IMR-90 (cell line): ENCODE results near the gene CORO7. TPM values are rescaled to one million over a fixed set of nuclear protein-coding genes. Genes with fewer than 3 reads are reported as not detected.

Experiments
- ATAC-seq: fragments of 200-7000 bp; cut with Tn5 transposase; 2 replicates; pipeline ENCODE4 v1.9.1; 2020; ENCODE audit warnings: low read depth, mild to moderate bottlenecking, moderate library complexity
- BruUV-seq: library from RNA; stranded (reverse); fragments of 400-500 nt; replicated peaks from 2 replicates; lab custom pipeline; 2021; lab: Mats Ljungman, UMichigan
- CTCF ChIA-PET: fragments of 300-600 bp; formaldehyde crosslinking; extraction: SDS; loops from one replicate; lab custom pipeline; 2021; ENCODE audit warnings: antibody characterized with exemption; lab: Yijun Ruan, JAX
- POLR2A ChIA-PET: fragments of 300-600 bp; sonication (Branson Sonifier 250); formaldehyde crosslinking; loops from one replicate; lab custom pipeline; 2022; ENCODE audit warnings: antibody characterized with exemption; ENCODE audit not compliant: unreplicated experiment; lab: Charles Lee
- DNase-seq: peaks from one replicate; pipeline ENCODE4 v3.0.0; 2013
- H2AFZ ChIP-seq: replicated peaks from 2 replicates; pipeline ENCODE3; 2013; ENCODE audit warnings: low read length, mild to moderate bottlenecking; ENCODE audit not compliant: poor library complexity
- H2AK5ac ChIP-seq: 2 replicates; pipeline ENCODE4 v1.6.1; 2013; ENCODE audit warnings: low read depth, low read length, inconsistent platforms
- H2AK9ac ChIP-seq: replicated peaks from 2 replicates; pipeline ENCODE3; 2013; ENCODE audit warnings: mild to moderate bottlenecking, low read depth, low read length, moderate library complexity; ENCODE audit not compliant: poor library complexity
- H2BK120ac ChIP-seq: 2 replicates; pipeline ENCODE4 v1.6.1; 2013; ENCODE audit warnings: low read depth, low read length, inconsistent platforms
- H2BK15ac ChIP-seq: 3 replicates; pipeline ENCODE4 v1.6.1; 2013; ENCODE audit warnings: low read depth, low read length, inconsistent platforms
- H2BK20ac ChIP-seq: 2 replicates; pipeline ENCODE4 v1.6.1; 2013; ENCODE audit warnings: low read depth, mild to moderate bottlenecking, inconsistent platforms, low read length, moderate library complexity
- H2BK5ac ChIP-seq: 2 replicates; pipeline ENCODE4 v1.6.1; 2013; ENCODE audit warnings: mild to moderate bottlenecking, low read depth, low read length, inconsistent platforms; ENCODE audit not compliant: poor library complexity, severe bottlenecking
- H3K14ac ChIP-seq: replicated peaks from 2 replicates; pipeline ENCODE4 v1.6.1; 2013; ENCODE audit warnings: low read depth, low read length, inconsistent platforms
- H3K18ac ChIP-seq: 2 replicates; pipeline ENCODE4 v1.6.1; 2013; ENCODE audit warnings: low read depth, low read length, control low read depth
- H3K23ac ChIP-seq: 2 replicates; pipeline ENCODE4 v1.6.1; 2013; ENCODE audit warnings: low read depth, low read length, inconsistent platforms
- H3K27ac ChIP-seq: 2 replicates; pipeline ENCODE4 v1.5.1; 2013; ENCODE audit warnings: mild to moderate bottlenecking, control low read depth, low read length; ENCODE audit not compliant: insufficient read depth
- H3K27me3 ChIP-seq: 2 replicates; pipeline ENCODE4 v1.6.1; 2013; ENCODE audit warnings: low read length; ENCODE audit not compliant: control insufficient read depth, insufficient read depth
- H3K36me3 ChIP-seq: 2 replicates; pipeline ENCODE4 v1.6.1; 2013; ENCODE audit warnings: low read length, mixed read lengths; ENCODE audit not compliant: control insufficient read depth, insufficient read depth
- H3K4ac ChIP-seq: 2 replicates; pipeline ENCODE4 v1.6.1; 2013; ENCODE audit warnings: low read depth, low read length, inconsistent platforms
- H3K4me1 ChIP-seq: 2 replicates; pipeline ENCODE4 v1.6.1; 2013; ENCODE audit warnings: low read length, mixed read lengths; ENCODE audit not compliant: control insufficient read depth, insufficient read depth
- H3K4me2 ChIP-seq: 2 replicates; pipeline ENCODE4 v1.6.1; 2013; ENCODE audit warnings: low read depth, mild to moderate bottlenecking, control low read depth, low read length, moderate library complexity
- H3K4me3 ChIP-seq: 2 replicates; pipeline ENCODE4 v1.5.1; 2013; ENCODE audit warnings: low read depth, mild to moderate bottlenecking, control low read depth, low read length, moderate library complexity; ENCODE audit not compliant: insufficient read depth
- H3K56ac ChIP-seq: 2 replicates; pipeline ENCODE4 v1.6.1; 2013; ENCODE audit warnings: low read length, inconsistent platforms; ENCODE audit not compliant: insufficient read depth; ENCODE audit errors: extremely low read depth
- H3K79me1 ChIP-seq, 2 experiments: 2 replicates each; pipeline ENCODE4 v1.6.1; 2013; ENCODE audit warnings: low read length in 2 of 2, inconsistent platforms in 1 of 2, low read depth in 1 of 2
- H3K9ac ChIP-seq: 2 replicates; pipeline ENCODE4 v1.6.1; 2013; ENCODE audit warnings: low read depth, low read length, control low read depth
- H3K9me1 ChIP-seq: 2 replicates; pipeline ENCODE4 v1.6.1; 2013; ENCODE audit warnings: low read length, inconsistent platforms; ENCODE audit not compliant: insufficient read depth
- H3K9me3 ChIP-seq: 2 replicates; pipeline ENCODE4 v1.6.1; 2013; ENCODE audit warnings: low read length; ENCODE audit not compliant: control insufficient read depth, insufficient read depth
- H4K20me1 ChIP-seq: 2 replicates; pipeline ENCODE4 v1.6.1; 2013; ENCODE audit warnings: low read length, inconsistent platforms; ENCODE audit not compliant: insufficient read depth
- H4K5ac ChIP-seq: 2 replicates; pipeline ENCODE4 v1.6.1; 2013; ENCODE audit warnings: mild to moderate bottlenecking, low read depth, low read length, control low read depth
- H4K8ac ChIP-seq, 2 experiments: 2 replicates each; pipeline ENCODE4 v1.6.1; 2013; ENCODE audit warnings: low read depth in 2 of 2, low read length in 2 of 2, control low read depth in 1 of 2, inconsistent platforms in 1 of 2
- H4K91ac ChIP-seq: 2 replicates; pipeline ENCODE4 v1.6.1; 2013; ENCODE audit warnings: low read depth, low read length, inconsistent platforms; ENCODE audit not compliant: insufficient read depth
- BHLHE40 ChIP-seq: fragments of 150-350 bp; IDR thresholded peaks from 2 replicates; pipeline ENCODE4 v1.6.1; 2016; ENCODE audit warnings: mild to moderate bottlenecking, low read depth, low read length
- CEBPB ChIP-seq: IDR thresholded peaks from 2 replicates; pipeline ENCODE4 v1.6.1; 2012; ENCODE audit warnings: low read depth, low read length, improper control_type of control experiment
- CHD1 ChIP-seq: IDR thresholded peaks from 2 replicates; pipeline ENCODE4 v1.6.1; 2012; ENCODE audit warnings: low read depth, low read length, improper control_type of control experiment
- FOS ChIP-seq: fragments of 150-350 bp; IDR thresholded peaks from 2 replicates; pipeline ENCODE4 v1.6.1; 2016; ENCODE audit warnings: low read depth, low read length
- MAFK ChIP-seq: IDR thresholded peaks from 2 replicates; pipeline ENCODE4 v1.6.1; 2012; ENCODE audit warnings: low read depth, low read length, improper control_type of control experiment
- MAZ ChIP-seq: IDR thresholded peaks from 2 replicates; pipeline ENCODE4 v1.6.1; 2012; ENCODE audit warnings: low read depth, mild to moderate bottlenecking, low read length, improper control_type of control experiment, moderate library complexity, borderline replicate concordance
- MXI1 ChIP-seq: IDR thresholded peaks from 2 replicates; pipeline ENCODE4 v1.6.1; 2012; ENCODE audit warnings: low read depth, mild to moderate bottlenecking, low read length, moderate library complexity, borderline replicate concordance
- NFE2L2 ChIP-seq: fragments of 150-350 bp; IDR thresholded peaks from 2 replicates; pipeline ENCODE4 v1.6.1; 2016; ENCODE audit warnings: low read depth, mild to moderate bottlenecking, low read length
- POLR2A ChIP-seq: IDR thresholded peaks from 2 replicates; pipeline ENCODE4 v1.6.1; 2012; ENCODE audit warnings: mild to moderate bottlenecking, low read depth, low read length
- RAD21 ChIP-seq: IDR thresholded peaks from 2 replicates; pipeline ENCODE4 v1.6.1; 2012; ENCODE audit warnings: low read length, improper control_type of control experiment
- RCOR1 ChIP-seq: IDR thresholded peaks from 2 replicates; pipeline ENCODE4 v1.6.1; 2012; ENCODE audit warnings: mild to moderate bottlenecking, low read length, improper control_type of control experiment; ENCODE audit not compliant: insufficient replicate concordance
- RFX5 ChIP-seq: IDR thresholded peaks from 2 replicates; pipeline ENCODE4 v1.8.0; 2012; ENCODE audit warnings: low read depth, mild to moderate bottlenecking, low read length, moderate library complexity
- SMC3 ChIP-seq: fragments of 150-350 bp; IDR thresholded peaks from 2 replicates; pipeline ENCODE4 v1.6.1; 2016; ENCODE audit warnings: low read depth, mild to moderate bottlenecking, antibody characterized with exemption, low read length, moderate library complexity
- WGBS, 2 experiments: methylation state at CpG; one replicate each; pipeline versions ENCODE4 v1.1.5 to v1.1.7; 2013; ENCODE audit warnings: missing lambda C conversion rate in 2 of 2; ENCODE audit not compliant: insufficient read length in 1 of 2; ENCODE audit errors: extremely low coverage in 2 of 2; 5-methylcytosine and 5-hydroxymethylcytosine counted together
- dilution Hi-C: fragments of 300-500 bp; cut with HindIII; formaldehyde crosslinking; loops from one replicate; pipeline ENCODE4 v1.14.3; 2018; ENCODE audit warnings: low sequenced_read_pairs; ENCODE audit not compliant: unreplicated experiment
- in situ Hi-C: fragments of 300-500 bp; cut with MboI; formaldehyde crosslinking; loops from 3 replicates; pipeline ENCODE4 v1.14.3; 2019; ENCODE audit warnings: low sequenced_read_pairs, inconsistent platforms, mixed read lengths
- intact Hi-C: fragments of 100-400 bp; cut with micrococcal nuclease; formaldehyde crosslinking; loops from 2 replicates; pipeline ENCODE4 v1.10.0; 2022
- polyA plus RNA-seq, 3 experiments: library from polyadenylated mRNA; depleted of rRNA; stranded (reverse); fragments of >200 nt; gene quantifications; 2 replicates each; pipeline ENCODE4 v1.2.3, GENCODE V29; 2012; ENCODE audit warnings: low replicate concordance in 1 of 3
- total RNA-seq: library from RNA; depleted of rRNA; stranded (reverse); fragments of >200 nt; gene quantifications from 2 replicates; pipeline ENCODE4 v1.2.3, GENCODE V29; 2012
- TF ChIP-seq, protein P1 (sequence below): conservative IDR thresholded peaks from 2 replicates; pipeline ENCODE4 v1.5.1; 2012; ENCODE audit warnings: mild to moderate bottlenecking, low read depth, low read length, improper control_type of control experiment
- TF ChIP-seq, protein P2 (sequence below): fragments of 150-350 bp; IDR thresholded peaks from 2 replicates; pipeline ENCODE4 v1.6.1; 2017; ENCODE audit warnings: mild to moderate bottlenecking, antibody characterized with exemption, low read length, low read depth
- TF ChIP-seq, protein P3 (sequence below): fragments of 150-350 bp; IDR thresholded peaks from 2 replicates; pipeline ENCODE4 v1.6.1; 2016; ENCODE audit warnings: low read depth, mild to moderate bottlenecking, low read length, moderate library complexity, borderline replicate concordance

The CORO7 gene
- total and polyA plus RNA-seq, 2 of the 4 experiments (the other 2 are of a cell fraction) = 6.3 to 26.7 TPM

DNA sequence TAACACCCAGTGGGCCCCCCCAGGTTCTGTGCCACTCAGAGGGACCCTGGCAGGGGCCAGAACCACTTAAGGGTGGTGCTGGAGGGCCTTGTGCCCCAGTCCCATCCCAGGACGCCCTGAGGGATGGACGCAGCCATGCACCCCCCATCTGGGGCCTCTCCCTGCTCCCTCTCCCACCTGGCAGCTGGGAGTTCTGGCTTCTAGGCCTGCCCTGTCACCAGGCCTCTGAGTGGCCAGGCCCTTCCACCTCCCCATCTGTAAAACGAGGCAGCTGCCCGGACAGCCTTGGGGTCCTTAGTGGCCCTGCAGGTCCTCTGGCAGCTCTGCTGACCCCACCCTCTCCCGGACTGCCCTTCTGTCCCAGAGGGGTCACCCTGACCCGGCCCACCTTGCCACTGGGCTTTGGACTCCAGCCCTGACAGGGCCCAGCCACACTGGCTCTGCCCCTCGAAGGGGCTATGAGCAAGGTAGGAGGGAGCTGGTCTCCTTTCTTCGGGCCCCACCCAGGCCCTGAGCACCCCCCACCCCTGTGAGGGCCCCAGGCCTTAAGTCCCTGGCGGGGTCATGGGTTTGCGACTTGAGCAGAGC, 77.6 kb downstream of the CORO7 start:
- H4K91ac ChIP-seq = no peak overlapping the region
- WGBS, 2 experiments = 86% methylated on average over 2 of the region's 10 CpGs; no CpG with 5 or more reads in 1 of the 2 experiments
- H2BK15ac ChIP-seq = no peak overlapping the region
- ChIA-PET CTCF (no interaction called here), POLR2A (no interaction called here)
- H2BK5ac ChIP-seq = no peak overlapping the region
- peaks cover 46% of the 10 kb centered on the region for H4K20me1 ChIP-seq
- H3K27me3 ChIP-seq = no peaks in the 10 kb centered on the region
- H2AFZ ChIP-seq = no peak overlapping the region
- no peak for DNase-seq
- H3K18ac ChIP-seq = no peak overlapping the region
- no peak overlapping the region for H3K27ac ChIP-seq
- H3K56ac ChIP-seq = no peak overlapping the region
- H3K14ac ChIP-seq = no peak overlapping the region
- H3K23ac ChIP-seq = no peak overlapping the region
- H2BK20ac ChIP-seq = no peak overlapping the region
- H3K9me3 ChIP-seq = no peaks in the 10 kb centered on the region
- peaks cover 7% of the 10 kb centered on the region; the same call in 1 of the 2 replicates for H3K4me1 ChIP-seq
- TF ChIP-seq SMC3 (no peak), MXI1 (no peak), MAFK (no peak), FOS (no peak), CHD1 (no peak), RCOR1 (no peak), NFE2L2 (no peak), MAZ (no peak), POLR2A (no peak), RAD21 (no peak), RFX5 (no peak), CEBPB (no peak), BHLHE40 (no peak)
- TF ChIP-seq, protein P1, sequence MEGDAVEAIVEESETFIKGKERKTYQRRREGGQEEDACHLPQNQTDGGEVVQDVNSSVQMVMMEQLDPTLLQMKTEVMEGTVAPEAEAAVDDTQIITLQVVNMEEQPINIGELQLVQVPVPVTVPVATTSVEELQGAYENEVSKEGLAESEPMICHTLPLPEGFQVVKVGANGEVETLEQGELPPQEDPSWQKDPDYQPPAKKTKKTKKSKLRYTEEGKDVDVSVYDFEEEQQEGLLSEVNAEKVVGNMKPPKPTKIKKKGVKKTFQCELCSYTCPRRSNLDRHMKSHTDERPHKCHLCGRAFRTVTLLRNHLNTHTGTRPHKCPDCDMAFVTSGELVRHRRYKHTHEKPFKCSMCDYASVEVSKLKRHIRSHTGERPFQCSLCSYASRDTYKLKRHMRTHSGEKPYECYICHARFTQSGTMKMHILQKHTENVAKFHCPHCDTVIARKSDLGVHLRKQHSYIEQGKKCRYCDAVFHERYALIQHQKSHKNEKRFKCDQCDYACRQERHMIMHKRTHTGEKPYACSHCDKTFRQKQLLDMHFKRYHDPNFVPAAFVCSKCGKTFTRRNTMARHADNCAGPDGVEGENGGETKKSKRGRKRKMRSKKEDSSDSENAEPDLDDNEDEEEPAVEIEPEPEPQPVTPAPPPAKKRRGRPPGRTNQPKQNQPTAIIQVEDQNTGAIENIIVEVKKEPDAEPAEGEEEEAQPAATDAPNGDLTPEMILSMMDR = no peak
- TF ChIP-seq, protein P2, sequence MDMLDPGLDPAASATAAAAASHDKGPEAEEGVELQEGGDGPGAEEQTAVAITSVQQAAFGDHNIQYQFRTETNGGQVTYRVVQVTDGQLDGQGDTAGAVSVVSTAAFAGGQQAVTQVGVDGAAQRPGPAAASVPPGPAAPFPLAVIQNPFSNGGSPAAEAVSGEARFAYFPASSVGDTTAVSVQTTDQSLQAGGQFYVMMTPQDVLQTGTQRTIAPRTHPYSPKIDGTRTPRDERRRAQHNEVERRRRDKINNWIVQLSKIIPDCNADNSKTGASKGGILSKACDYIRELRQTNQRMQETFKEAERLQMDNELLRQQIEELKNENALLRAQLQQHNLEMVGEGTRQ = no peak
- TF ChIP-seq, protein P3, sequence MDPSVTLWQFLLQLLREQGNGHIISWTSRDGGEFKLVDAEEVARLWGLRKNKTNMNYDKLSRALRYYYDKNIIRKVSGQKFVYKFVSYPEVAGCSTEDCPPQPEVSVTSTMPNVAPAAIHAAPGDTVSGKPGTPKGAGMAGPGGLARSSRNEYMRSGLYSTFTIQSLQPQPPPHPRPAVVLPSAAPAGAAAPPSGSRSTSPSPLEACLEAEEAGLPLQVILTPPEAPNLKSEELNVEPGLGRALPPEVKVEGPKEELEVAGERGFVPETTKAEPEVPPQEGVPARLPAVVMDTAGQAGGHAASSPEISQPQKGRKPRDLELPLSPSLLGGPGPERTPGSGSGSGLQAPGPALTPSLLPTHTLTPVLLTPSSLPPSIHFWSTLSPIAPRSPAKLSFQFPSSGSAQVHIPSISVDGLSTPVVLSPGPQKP = no peak
- no peak overlapping the region for H3K4ac ChIP-seq
- no peak overlapping the region for H3K4me3 ChIP-seq
- H4K8ac ChIP-seq = no peak overlapping the region
- H3K9me1 ChIP-seq = peaks cover 4% of the 10 kb centered on the region; the same call in 1 of the 2 replicates
- BruUV-seq = no TSS peak
- H2BK120ac ChIP-seq = no peak overlapping the region
- in situ Hi-C loops (loop anchor here (10.0 kb wide), 1 partner anchor 354 kb away; no protein-coding TSS in a partner anchor), intact Hi-C loops (no loop called here), dilution Hi-C loops (no loop called here)
- H3K79me1 ChIP-seq = peaks cover 23 to 60% of the 10 kb centered on the region in 2 experiments
- no peak overlapping the region for H3K4me2 ChIP-seq
- no peak overlapping the region for H3K9ac ChIP-seq
- no peak overlapping the region for H2AK9ac ChIP-seq
- H3K36me3 ChIP-seq = peaks cover 40% of the 10 kb centered on the region
- no peak overlapping the region for H4K5ac ChIP-seq
- H2AK5ac ChIP-seq = no peak overlapping the region
- no peak for ATAC-seq
